H9 (cell line): ENCODE results near the gene KIF4A. TPM values are rescaled to one million over a fixed set of nuclear protein-coding genes. Genes with fewer than 3 reads are reported as not detected.

Experiments
- DNase-seq: peaks from one replicate; pipeline ENCODE4 v3.0.0-alpha.2; 2017
- H2AFZ ChIP-seq: one replicate; pipeline ENCODE4 v1.6.1; 2013; ENCODE audit warnings: mild to moderate bottlenecking, low read length, control low read depth, moderate library complexity
- H2AK5ac ChIP-seq: 2 replicates; pipeline ENCODE4 v1.6.1; 2013; ENCODE audit warnings: low read length, control low read depth, mixed read lengths; ENCODE audit not compliant: insufficient read length
- H2BK120ac ChIP-seq: one replicate; pipeline ENCODE4 v1.6.1; 2013; ENCODE audit warnings: low read depth, mild to moderate bottlenecking, low read length, control low read depth, inconsistent platforms; ENCODE audit not compliant: poor library complexity, severe bottlenecking
- H2BK12ac ChIP-seq: 2 replicates; pipeline ENCODE4 v1.6.1; 2013; ENCODE audit warnings: low read length, control low read depth, mixed read lengths, low read depth; ENCODE audit not compliant: insufficient read length
- H2BK15ac ChIP-seq: 2 replicates; pipeline ENCODE4 v1.6.1; 2013; ENCODE audit warnings: low read depth, low read length, control low read depth
- H2BK20ac ChIP-seq: one replicate; pipeline ENCODE4 v1.6.1; 2013; ENCODE audit warnings: low read depth, mild to moderate bottlenecking, low read length, control low read depth, inconsistent platforms; ENCODE audit not compliant: poor library complexity, severe bottlenecking
- H2BK5ac ChIP-seq: 2 replicates; pipeline ENCODE4 v1.6.1; 2013; ENCODE audit warnings: low read length, control low read depth, mixed read lengths; ENCODE audit not compliant: insufficient read length
- H3K14ac ChIP-seq: 2 replicates; pipeline ENCODE4 v1.6.1; 2013; ENCODE audit warnings: low read length, control low read depth; ENCODE audit not compliant: insufficient read depth
- H3K18ac ChIP-seq: 2 replicates; pipeline ENCODE4 v1.6.1; 2013; ENCODE audit warnings: low read depth, mild to moderate bottlenecking, mixed read lengths, low read length, control low read depth; ENCODE audit not compliant: insufficient read length
- H3K23ac ChIP-seq: 2 replicates; pipeline ENCODE4 v1.6.1; 2013; ENCODE audit warnings: low read length, control low read depth, mixed read lengths, low read depth; ENCODE audit not compliant: insufficient read length
- H3K23me2 ChIP-seq: 2 replicates; pipeline ENCODE4 v1.6.1; 2013; ENCODE audit warnings: low read depth, mild to moderate bottlenecking, mixed read lengths, low read length, control low read depth; ENCODE audit not compliant: insufficient read length, poor library complexity, severe bottlenecking
- H3K27ac ChIP-seq: 2 replicates; pipeline ENCODE4 v1.5.1; 2013; ENCODE audit warnings: low read length, control low read depth, mixed read lengths, low read depth; ENCODE audit not compliant: insufficient read length
- H3K27me3 ChIP-seq: 2 replicates; pipeline ENCODE4 v1.6.1; 2013; ENCODE audit warnings: low read length, control low read depth, inconsistent platforms; ENCODE audit not compliant: insufficient read depth
- H3K4ac ChIP-seq: 2 replicates; pipeline ENCODE4 v1.6.1; 2013; ENCODE audit warnings: low read depth, mild to moderate bottlenecking, control low read depth, inconsistent platforms, low read length, moderate library complexity
- H3K4me1 ChIP-seq: 2 replicates; pipeline ENCODE4 v1.6.1; 2013; ENCODE audit warnings: low read length, control low read depth, inconsistent platforms; ENCODE audit not compliant: insufficient read depth
- H3K4me2 ChIP-seq: 2 replicates; pipeline ENCODE4 v1.6.1; 2013; ENCODE audit warnings: low read length, control low read depth, mixed read lengths; ENCODE audit not compliant: insufficient read length, insufficient read depth
- H3K56ac ChIP-seq: 2 replicates; pipeline ENCODE4 v1.6.1; 2013; ENCODE audit warnings: low read depth, mild to moderate bottlenecking, mixed read lengths, low read length, control low read depth; ENCODE audit not compliant: insufficient read length
- H3K79me1 ChIP-seq: 2 replicates; pipeline ENCODE4 v1.6.1; 2013; ENCODE audit warnings: low read depth, mild to moderate bottlenecking, moderate library complexity, low read length, control low read depth, inconsistent platforms; ENCODE audit not compliant: insufficient read depth, poor library complexity, severe bottlenecking
- H3K79me2 ChIP-seq: 2 replicates; pipeline ENCODE4 v1.6.1; 2013; ENCODE audit warnings: low read length, control low read depth, inconsistent platforms; ENCODE audit not compliant: insufficient read depth
- H3K9ac ChIP-seq: 2 replicates; pipeline ENCODE4 v1.6.1; 2013; ENCODE audit warnings: low read length, control low read depth, mixed read lengths; ENCODE audit not compliant: insufficient read length; ENCODE audit errors: extremely low read depth
- H3K9me3 ChIP-seq: one replicate; pipeline ENCODE4 v1.6.1; 2013; ENCODE audit warnings: low read depth, low read length, inconsistent platforms; ENCODE audit not compliant: control insufficient read depth
- H3T11ph ChIP-seq: one replicate; pipeline ENCODE4 v1.6.1; 2013; ENCODE audit warnings: mild to moderate bottlenecking, low read length, control low read depth, inconsistent platforms
- H4K20me1 ChIP-seq: one replicate; pipeline ENCODE4 v1.6.1; 2013; ENCODE audit not compliant: control insufficient read depth, insufficient read length, insufficient read depth
- H4K5ac ChIP-seq: 2 replicates; pipeline ENCODE4 v1.6.1; 2013; ENCODE audit warnings: low read depth, mild to moderate bottlenecking, mixed read lengths, low read length, control low read depth; ENCODE audit not compliant: insufficient read length
- H4K8ac ChIP-seq: replicated peaks from 2 replicates; pipeline ENCODE4 v1.6.1; 2013; ENCODE audit warnings: low read length, control low read depth, mixed read lengths, low read depth; ENCODE audit not compliant: insufficient read length
- H4K91ac ChIP-seq: 2 replicates; pipeline ENCODE4 v1.6.1; 2013; ENCODE audit warnings: low read depth, mild to moderate bottlenecking, moderate library complexity, mixed read lengths, low read length, control low read depth; ENCODE audit not compliant: insufficient read length
- H3K27ac Mint-ChIP-seq, 3 experiments: 2 replicates in 2 of 3; 3 replicates in 1 of 3; pipeline ENCODE4 v1.8.0; 2020 to 2021; ENCODE audit warnings: mixed read lengths in 3 of 3, mild to moderate bottlenecking in 1 of 3, moderate library complexity in 1 of 3
- H3K27me3 Mint-ChIP-seq: 2 replicates; pipeline ENCODE4 v1.8.0; 2021; ENCODE audit warnings: low read depth, mild to moderate bottlenecking, moderate library complexity, mixed read lengths
- H3K36me3 Mint-ChIP-seq, 3 experiments: 2 replicates in 2 of 3; 3 replicates in 1 of 3; pipeline ENCODE4 v1.8.0; 2020 to 2021; ENCODE audit warnings: low read depth in 3 of 3, mixed read lengths in 3 of 3; ENCODE audit not compliant: insufficient read depth in 1 of 3
- H3K4me1 Mint-ChIP-seq, 2 experiments: 2 replicates each; pipeline ENCODE4 v1.8.0; 2020; ENCODE audit warnings: mixed read lengths in 2 of 2
- H3K4me3 Mint-ChIP-seq, 2 experiments: 2 replicates in 1 of 2; 3 replicates in 1 of 2; pipeline ENCODE4 v1.8.0; 2020 to 2021; ENCODE audit warnings: mild to moderate bottlenecking in 2 of 2, mixed read lengths in 2 of 2, moderate library complexity in 1 of 2
- H3K9me3 Mint-ChIP-seq, 2 experiments: 2 replicates in 1 of 2; 3 replicates in 1 of 2; pipeline ENCODE4 v1.8.0; 2020; ENCODE audit warnings: mild to moderate bottlenecking in 2 of 2, mixed read lengths in 2 of 2, moderate library complexity in 1 of 2
- CTCF ChIP-seq: fragments of 200-600 bp; sonication (generic); conservative IDR thresholded peaks from 3 replicates; pipeline ENCODE4 v1.8.0; 2021; ENCODE audit warnings: antibody characterized with exemption, mild to moderate bottlenecking
- WGBS: extraction: QIAGEN DNeasy Blood & Tissue Kit; methylation state at CpG from one replicate; pipeline ENCODE4 v1.1.7; 2013; ENCODE audit warnings: missing lambda C conversion rate, low lambda C conversion rate, mixed read lengths; ENCODE audit not compliant: insufficient read length; ENCODE audit errors: extremely low coverage; 5-methylcytosine and 5-hydroxymethylcytosine counted together
- total RNA-seq: library from RNA; stranded (reverse); gene quantifications from 2 replicates; pipeline ENCODE4 v1.2.1, GENCODE V29; 2021

KIF4A gene
- total RNA-seq, 1 experiment from 2014 or later: 41.8 TPM

- H3K9me3 ChIP-seq: peaks cover 40% of the 10 kb centered on the region
- no peak overlapping the region for H3K27ac ChIP-seq
- no peak overlapping the region for H3T11ph ChIP-seq
- no peak overlapping the region for H3K4ac ChIP-seq
- H4K8ac ChIP-seq: no peak overlapping the region
- H3K56ac ChIP-seq: no peak overlapping the region
- no peak overlapping the region for H3K4me2 ChIP-seq
- no peak overlapping the region for H2AK5ac ChIP-seq
- H3K23me2 ChIP-seq: peaks cover 8% of the 10 kb centered on the region
- no peak overlapping the region for H4K5ac ChIP-seq
- no peaks in the 10 kb centered on the region for H3K27me3 ChIP-seq
- H2BK5ac ChIP-seq: no peak overlapping the region
- no peak overlapping the region for H2BK15ac ChIP-seq
- WGBS: no CpG with 5 or more reads among the region's 1 CpG
- no peaks in the 10 kb centered on the region for H3K79me2 ChIP-seq
- no peak for DNase-seq
- no peaks in the 10 kb centered on the region for H4K20me1 ChIP-seq
- peaks cover 8 to 16% of the 10 kb centered on the region in 2 experiments for H3K4me1 Mint-ChIP-seq
- peaks cover 0 to 2% (median 0%) of the 10 kb centered on the region in 3 experiments; a peak in 1 of 7 replicates for H3K36me3 Mint-ChIP-seq
- H3K9ac ChIP-seq: no peak overlapping the region
- no peak overlapping the region for H3K4me3 Mint-ChIP-seq
- no peak overlapping the region for H2BK12ac ChIP-seq
- H2AFZ ChIP-seq: no peak overlapping the region
- H2BK120ac ChIP-seq: no peak overlapping the region
- no peak overlapping the region for H3K14ac ChIP-seq
- peaks cover 15% of the 10 kb centered on the region for H3K27me3 Mint-ChIP-seq
- H3K23ac ChIP-seq: no peak overlapping the region
- H3K18ac ChIP-seq: no peak overlapping the region
- no peak overlapping the region for H2BK20ac ChIP-seq
- no peak overlapping the region for H4K91ac ChIP-seq
- no peak for TF ChIP-seq CTCF
- no peaks in the 10 kb centered on the region for H3K4me1 ChIP-seq
- H3K27ac Mint-ChIP-seq: no peak overlapping the region
- H3K9me3 Mint-ChIP-seq: peaks cover 77 to 80% of the 10 kb centered on the region in 2 experiments
- H3K79me1 ChIP-seq: no peaks in the 10 kb centered on the region
Observed at GRCh38 chrX:70439016-70439415, 149.1 kb downstream of the KIF4A start.
